TTC549 (cell line): ENCODE results near the gene SHMT2.

Experiments
- FAIRE-seq: peaks from 2 replicates; lab custom pipeline; 2012; peaks lifted over from hg19 to GRCh38; lab: Jason Lieb, UNC

The SHMT2 gene

GRCh38 chr12:57215065-57215464 lies 14.4 kb upstream of the SHMT2 start:
- FAIRE-seq = no peak

DNA sequence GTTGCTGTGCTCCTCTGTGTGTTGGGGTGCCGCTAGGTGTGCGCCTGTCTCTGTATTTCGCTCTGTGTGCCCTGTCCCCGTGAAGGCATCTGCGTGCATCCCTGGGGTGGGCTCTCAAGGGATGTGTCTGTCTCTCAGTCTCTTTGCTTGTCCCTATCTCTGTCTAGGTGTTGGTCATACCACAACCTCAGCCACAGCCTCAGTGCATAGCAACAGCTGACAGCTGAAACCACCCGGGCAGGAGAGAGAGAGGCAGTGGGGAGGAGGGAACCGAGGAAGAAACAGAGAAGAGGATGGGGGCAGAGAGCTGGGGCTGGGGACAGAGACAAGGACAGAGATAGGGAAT lies 13.9 kb upstream of the SHMT2 start:
- no peak for FAIRE-seq

DNA sequence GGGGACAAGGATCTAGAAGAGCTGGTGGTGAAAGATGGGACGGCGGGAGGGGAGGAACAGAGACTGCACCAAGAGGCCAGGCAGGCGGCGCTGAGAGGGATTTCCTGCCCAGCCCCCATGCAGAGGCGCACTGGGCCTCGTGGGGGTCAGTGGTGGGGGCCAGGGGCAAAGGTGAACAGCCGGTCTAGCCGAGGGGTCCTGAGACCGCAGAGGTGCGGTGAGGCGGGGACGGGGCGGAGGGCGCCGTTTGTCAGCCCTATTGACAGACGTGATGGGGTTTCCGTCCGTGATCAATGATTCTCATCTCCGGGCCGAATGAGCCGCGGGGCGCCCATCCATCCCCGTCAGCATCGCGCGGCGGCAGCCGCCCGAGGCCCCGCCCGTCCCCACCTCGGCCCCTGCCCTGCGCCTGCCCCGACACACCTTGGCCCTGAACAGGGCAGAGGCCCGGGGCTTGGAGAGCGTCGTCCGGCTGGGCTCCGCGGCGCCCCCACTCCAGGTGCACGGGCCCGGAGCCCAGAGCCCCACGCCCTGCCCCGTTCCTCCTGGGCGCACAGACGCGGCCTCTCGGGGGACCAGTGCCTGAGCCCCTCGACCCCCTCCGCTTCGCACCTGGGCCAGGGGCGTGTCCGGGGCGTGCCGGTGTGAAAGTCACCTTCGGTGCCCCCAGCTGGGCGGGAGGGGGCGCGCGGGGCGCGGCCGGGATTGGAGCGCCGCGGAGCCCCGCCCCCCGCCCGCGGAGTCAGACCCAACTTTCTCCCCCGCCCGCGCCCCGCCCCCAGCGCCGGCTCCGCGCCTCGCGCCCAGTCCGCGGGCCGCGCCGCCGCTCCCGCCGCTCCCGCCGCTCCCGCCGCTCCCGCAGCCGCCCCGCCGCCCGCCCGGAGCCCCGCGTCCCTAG lies 13.2 kb upstream of the SHMT2 start, which contains the start of gene NXPH4:
Gene NXPH4, plus strand, starts transcription at position 781 of the 898 bp plus-strand sequence. CDS start 176 bp downstream, outside the sequence.
- no peak for FAIRE-seq

GRCh38 chr12:57216921-57217879 lies 12.3 kb upstream of the SHMT2 start:
- no peak for FAIRE-seq

DNA sequence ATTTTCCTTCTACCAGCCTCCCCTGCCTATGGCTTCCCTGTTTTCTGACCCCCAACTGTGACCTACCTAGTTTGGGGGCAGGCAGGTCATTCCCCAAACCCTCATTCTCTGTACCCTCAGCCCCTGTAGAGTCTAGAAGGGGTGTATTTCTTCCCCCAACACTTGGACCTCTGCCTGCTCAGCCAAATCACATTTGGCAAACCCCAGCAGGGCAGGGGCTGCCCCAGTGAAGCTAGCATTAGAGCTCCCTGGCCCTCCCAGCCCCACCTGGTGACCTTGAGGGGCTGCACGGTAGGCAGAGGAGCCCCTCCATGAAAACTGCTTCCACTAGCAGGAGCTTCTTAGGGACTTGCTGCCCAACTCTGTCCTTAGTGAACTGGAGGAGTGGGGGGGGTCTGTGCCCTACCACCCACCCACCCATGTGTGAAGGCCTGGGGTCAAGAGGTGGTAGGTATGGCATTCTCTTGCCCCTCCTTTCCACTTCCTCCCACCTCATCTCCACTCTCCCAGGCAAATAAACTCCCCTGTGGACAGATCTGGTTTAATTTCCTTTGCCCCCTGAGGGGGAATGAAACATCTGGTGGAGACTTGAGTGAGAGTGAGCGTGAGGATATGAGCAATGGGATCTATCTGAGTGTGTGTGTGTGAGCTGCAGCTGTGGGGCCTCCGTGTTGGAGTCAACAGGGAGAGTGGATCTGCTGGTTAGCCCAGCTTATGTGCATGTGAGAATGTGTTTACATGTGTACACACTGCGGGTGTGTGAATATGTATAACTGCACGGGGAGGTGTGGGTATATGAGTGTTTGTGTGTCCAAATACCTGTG lies 11.3 kb upstream of the SHMT2 start:
- no peak for FAIRE-seq

GRCh38 chr12:57219205-57219992 lies 10.1 kb upstream of the SHMT2 start:
- FAIRE-seq = no peak

DNA sequence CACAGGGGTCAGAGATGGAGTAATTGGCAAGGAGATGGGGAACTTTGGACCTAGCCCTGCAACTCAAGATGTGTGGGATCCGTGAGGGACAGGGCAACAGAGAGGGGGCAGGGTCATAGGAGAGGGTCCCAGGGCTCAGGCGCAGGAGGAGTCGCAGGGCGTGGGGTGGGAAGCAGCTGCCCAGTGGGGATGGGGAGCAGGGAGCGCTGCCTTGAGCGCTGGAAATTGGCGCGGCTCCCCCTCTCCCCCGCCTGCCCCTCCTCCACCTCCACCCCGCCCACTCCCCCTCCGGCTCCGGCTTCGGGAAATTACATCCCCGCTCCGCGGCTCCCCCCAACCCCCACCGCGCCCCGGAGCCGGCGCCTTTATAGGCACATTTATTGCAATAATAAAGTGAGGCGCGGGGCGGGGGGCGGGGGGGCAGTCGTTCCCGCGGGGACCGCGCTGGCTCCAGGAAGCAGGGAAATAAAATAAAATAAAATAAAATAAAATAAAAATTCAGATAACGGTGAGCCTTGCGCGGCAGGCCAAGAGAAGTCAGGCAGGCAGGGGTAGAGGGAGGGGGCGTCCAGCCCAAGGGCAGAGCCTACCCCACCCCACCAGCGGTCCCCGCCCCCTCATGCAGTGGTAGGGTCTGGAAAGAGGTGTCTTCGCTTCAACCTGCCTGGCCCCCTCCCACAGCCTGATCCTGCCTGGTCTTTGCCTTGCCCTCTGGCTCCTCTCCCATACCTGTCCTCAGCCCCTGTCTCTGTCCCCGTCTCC lies 9.3 kb upstream of the SHMT2 start:
- no peak for FAIRE-seq

- FAIRE-seq = no peak
These were observed 8.7 kb upstream of the SHMT2 start for GRCh38 chr12:57220770-57221168.

DNA sequence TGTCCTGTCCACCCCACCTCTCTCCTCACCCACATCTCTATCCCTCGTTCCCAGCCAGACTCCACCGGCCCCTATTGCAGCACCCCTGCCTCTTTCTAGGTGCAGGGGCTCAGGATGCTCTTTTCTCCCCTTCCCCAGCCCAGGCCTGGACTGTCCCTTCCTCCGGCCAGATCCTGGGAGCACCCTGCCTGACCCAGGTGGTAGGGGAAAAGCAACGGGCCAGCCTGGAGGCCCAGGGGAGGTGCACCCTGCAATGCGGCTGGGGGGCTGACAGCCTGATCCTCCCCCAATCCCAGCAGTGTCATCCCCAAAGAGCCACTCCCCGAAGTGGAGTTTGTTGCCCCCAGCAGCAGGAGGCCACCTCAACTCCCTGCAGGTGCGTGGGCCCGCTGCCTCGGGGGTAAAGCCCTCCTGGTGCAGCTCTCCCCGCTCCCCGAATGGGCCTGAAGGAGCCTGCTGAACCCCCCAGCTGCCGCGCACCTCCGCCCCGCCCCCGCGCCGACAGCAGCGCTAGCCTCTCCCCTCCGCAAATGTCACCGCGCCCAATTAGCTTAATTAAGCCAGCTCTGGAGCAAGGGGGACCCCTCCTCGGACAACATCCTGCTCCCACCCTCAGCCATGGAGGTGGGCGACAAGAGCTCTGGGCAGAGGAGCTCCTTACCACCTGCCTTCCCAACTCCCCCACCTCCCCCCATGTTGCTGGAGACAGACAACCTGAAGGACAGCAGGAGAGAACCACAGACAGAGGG lies 8.2 kb upstream of the SHMT2 start:
- no peak for FAIRE-seq

GRCh38 chr12:57222286-57223190 lies 7.0 kb upstream of the SHMT2 start:
- no peak for FAIRE-seq

- no peak for FAIRE-seq
These were observed 6.0 kb upstream of the SHMT2 start for GRCh38 chr12:57223191-57224165.

DNA sequence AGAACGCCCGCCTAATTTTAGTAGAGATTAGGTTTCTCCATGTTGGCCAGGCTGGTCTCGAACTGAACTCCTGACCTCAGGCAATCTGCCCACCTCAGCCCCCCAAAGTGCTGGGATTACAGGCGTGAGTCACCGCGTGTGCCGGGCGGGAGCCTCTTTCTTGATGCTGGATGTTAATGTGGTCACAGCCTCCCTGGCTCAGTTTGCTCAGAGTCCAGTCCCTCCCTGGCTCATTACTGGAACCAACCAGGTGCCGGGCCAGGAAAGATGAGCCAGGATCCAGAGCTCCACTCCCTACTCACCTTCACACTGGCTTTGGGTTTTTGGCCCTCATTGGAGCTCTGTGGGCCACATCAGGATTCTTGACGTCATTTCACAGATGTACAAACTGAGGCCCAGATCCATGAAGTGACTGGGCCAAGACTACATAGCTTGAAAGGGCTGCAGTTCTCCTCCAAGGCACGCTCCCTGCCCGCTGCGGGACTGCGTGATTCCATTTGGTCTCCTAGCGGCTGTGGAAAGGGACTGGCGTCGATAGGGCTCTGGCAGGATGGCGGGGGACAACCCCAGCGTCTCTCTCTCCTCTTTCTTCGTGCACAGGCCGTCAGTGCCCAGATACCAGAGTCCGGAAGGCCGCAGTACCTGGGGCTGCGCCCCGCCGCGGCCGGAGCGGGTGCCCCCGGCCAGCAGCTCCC lies 5.1 kb upstream of the SHMT2 start:
- FAIRE-seq = no peak

GRCh38 chr12:57224973-57225679 lies 4.4 kb upstream of the SHMT2 start:
- FAIRE-seq = no peak

GRCh38 chr12:57225680-57226210 lies 3.8 kb upstream of the SHMT2 start:
- FAIRE-seq = no peak

- no peak for FAIRE-seq
These were observed 2.8 kb upstream of the SHMT2 start for GRCh38 chr12:57226588-57227314.
